NB4 (cell line): ENCODE measurements around the gene PSMB5.

Source experiments
- DNase-seq: peaks from one replicate; pipeline ENCODE4 v3.0.0; 2010; ENCODE audit warnings: low read depth
- H3K4me3 ChIP-seq: one replicate; pipeline ENCODE4 v1.5.1; 2011; ENCODE audit warnings: mild to moderate bottlenecking, low read depth, low read length, moderate library complexity
- MYC ChIP-seq: IDR thresholded peaks from 2 replicates; pipeline ENCODE4 v1.6.1; 2011; ENCODE audit warnings: low read depth, low read length
- POLR2A ChIP-seq: IDR thresholded peaks from 2 replicates; pipeline ENCODE4 v1.6.1; 2011; ENCODE audit warnings: mild to moderate bottlenecking; ENCODE audit not compliant: insufficient read length; ENCODE audit errors: extremely low read depth
- TF ChIP-seq, protein P1 (sequence below): IDR thresholded peaks from one replicate; pipeline ENCODE4 v1.5.1; 2012; ENCODE audit warnings: low read depth, low read length
- TF ChIP-seq, protein P2 (sequence below): IDR thresholded peaks from 2 replicates; pipeline ENCODE4 v1.6.1; 2011; ENCODE audit warnings: low read depth, low read length

Gene PSMB5

GRCh38 chr14:23034498-23035302 is at the start of gene PSMB5:
TSS of gene PSMB5 (minus strand) at chr14:23034900. CDS start at chr14:23034881, 19 bp downstream.
- TF ChIP-seq MYC = peak; percentile 24
- TF ChIP-seq, protein P1, sequence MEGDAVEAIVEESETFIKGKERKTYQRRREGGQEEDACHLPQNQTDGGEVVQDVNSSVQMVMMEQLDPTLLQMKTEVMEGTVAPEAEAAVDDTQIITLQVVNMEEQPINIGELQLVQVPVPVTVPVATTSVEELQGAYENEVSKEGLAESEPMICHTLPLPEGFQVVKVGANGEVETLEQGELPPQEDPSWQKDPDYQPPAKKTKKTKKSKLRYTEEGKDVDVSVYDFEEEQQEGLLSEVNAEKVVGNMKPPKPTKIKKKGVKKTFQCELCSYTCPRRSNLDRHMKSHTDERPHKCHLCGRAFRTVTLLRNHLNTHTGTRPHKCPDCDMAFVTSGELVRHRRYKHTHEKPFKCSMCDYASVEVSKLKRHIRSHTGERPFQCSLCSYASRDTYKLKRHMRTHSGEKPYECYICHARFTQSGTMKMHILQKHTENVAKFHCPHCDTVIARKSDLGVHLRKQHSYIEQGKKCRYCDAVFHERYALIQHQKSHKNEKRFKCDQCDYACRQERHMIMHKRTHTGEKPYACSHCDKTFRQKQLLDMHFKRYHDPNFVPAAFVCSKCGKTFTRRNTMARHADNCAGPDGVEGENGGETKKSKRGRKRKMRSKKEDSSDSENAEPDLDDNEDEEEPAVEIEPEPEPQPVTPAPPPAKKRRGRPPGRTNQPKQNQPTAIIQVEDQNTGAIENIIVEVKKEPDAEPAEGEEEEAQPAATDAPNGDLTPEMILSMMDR = no peak
- TF ChIP-seq, protein P2, sequence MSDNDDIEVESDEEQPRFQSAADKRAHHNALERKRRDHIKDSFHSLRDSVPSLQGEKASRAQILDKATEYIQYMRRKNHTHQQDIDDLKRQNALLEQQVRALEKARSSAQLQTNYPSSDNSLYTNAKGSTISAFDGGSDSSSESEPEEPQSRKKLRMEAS = no peak; the same call in 1 of the 2 replicates
- TF ChIP-seq POLR2A = peak; percentile 82
- H3K4me3 ChIP-seq = peak within 1 kb of the TSS; percentile 97
- DNase-seq = peak; percentile 97

DNA sequence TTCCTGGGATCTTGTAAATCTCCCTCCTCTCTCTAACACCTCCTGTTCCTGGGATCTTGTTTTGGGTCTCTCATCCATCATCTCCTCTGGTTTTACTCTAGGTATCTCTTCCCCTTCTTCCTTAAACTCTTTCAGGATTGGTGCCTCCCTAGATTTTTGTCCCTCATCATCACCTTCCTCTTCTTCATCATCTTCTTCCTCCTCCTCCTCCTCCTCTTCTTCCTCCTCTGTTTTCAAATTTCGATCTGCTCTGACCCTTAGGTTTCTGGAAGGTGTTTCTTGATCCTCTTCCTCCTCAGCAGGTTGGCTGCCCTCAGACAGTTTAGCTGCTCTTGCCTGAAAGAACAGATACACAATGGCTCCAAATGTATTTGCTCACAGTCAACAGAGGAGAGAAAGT is 45.8 kb upstream of the PSMB5 start:
- no peak overlapping the region for H3K4me3 ChIP-seq
- DNase-seq = no peak
- TF ChIP-seq, protein P2 = no peak
- TF ChIP-seq MYC (no peak), POLR2A (no peak)
- TF ChIP-seq, protein P1 = no peak

DNA sequence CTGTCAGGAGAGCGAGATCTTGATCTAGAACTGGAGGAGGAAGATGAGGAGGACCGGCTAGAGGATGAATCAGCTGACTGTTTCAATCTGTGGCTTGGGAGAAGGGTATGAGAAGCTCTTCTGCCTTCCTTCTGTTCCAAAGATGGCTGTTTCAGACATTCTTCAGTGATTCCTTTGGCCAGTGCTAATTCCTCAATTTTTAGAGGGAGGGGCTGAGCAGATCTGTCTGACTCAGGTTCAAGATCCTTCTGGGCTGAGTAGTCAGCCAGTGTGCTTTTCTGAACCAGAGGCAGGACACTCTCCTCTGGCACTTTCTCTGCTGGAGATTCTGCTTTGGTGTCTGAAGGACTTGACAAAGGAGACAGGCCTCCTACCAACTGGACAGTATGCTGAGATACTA is 45.0 kb upstream of the PSMB5 start:
- TF ChIP-seq MYC (no peak), POLR2A (no peak)
- TF ChIP-seq, protein P1 = no peak
- TF ChIP-seq, protein P2 = no peak
- H3K4me3 ChIP-seq = no peak overlapping the region
- DNase-seq = no peak

GRCh38 chr14:23078692-23079116 is 44.0 kb upstream of the PSMB5 start:
- DNase-seq = peak; percentile 79

GRCh38 chr14:23077962-23078361 is 43.3 kb upstream of the PSMB5 start:
- H3K4me3 ChIP-seq = no peak overlapping the region
- DNase-seq = no peak
- TF ChIP-seq MYC = no peak
- TF ChIP-seq POLR2A = no peak
- TF ChIP-seq, protein P1 = no peak
- TF ChIP-seq, protein P2 = no peak

More at GRCh38 chr14:23078692-23079116, 44.0 kb upstream of the PSMB5 start:
- no peak overlapping the region for H3K4me3 ChIP-seq
- TF ChIP-seq, protein P1 = no peak
- no peak for TF ChIP-seq MYC
- no peak for TF ChIP-seq POLR2A
- TF ChIP-seq, protein P2 = peak; percentile 26; the same call in 1 of the 2 replicates

DNA sequence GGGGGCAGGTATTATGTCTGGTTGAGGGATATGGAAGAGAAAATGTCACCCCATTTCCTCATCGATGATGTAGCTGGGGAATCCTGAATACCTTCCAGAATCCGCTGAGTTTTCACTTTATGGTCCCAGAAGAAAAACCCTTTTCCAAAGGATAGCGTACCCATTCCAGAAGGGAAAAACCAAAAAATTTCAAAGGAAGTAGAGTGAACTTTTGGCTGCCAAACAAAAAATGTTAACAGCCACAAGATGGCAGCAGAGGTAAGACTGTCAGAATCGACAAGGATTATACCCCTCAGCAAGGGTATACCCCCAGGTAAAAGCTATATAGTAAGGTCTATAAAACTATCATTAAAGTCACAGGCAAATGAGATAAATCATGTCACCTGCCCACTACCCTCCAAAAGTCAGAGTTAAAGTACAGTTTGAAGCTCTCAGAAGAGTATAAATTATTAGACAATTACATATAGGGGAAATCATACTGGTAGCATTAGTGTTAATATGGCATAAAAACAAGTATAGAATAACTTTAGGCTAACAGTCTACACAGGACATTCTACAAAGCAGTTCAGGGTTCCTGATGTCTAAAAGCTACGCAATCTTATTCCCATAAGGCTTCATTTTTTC is 42.2 kb upstream of the PSMB5 start:
- H3K4me3 ChIP-seq = no peak overlapping the region
- no peak for TF ChIP-seq MYC
- TF ChIP-seq, protein P1 = peak; percentile 62
- DNase-seq = peak; percentile 51
